Right lung (tissue), 10 donors: ENCODE data around the gene PAX3. TPM values are rescaled to one million over a fixed set of nuclear protein-coding genes. Genes with fewer than 3 reads are reported as not detected.

Experiments used
- DNase-seq, 2 donors: peaks; one replicate each; pipeline ENCODE4 v3.0.0-alpha.2; 2013
- long read RNA-seq, 8 donors: transcript quantifications; one replicate each; lab custom pipeline, GENCODE V29; 2026
- polyA plus RNA-seq, 5 donors: library from polyadenylated mRNA; unstranded; fragments of 120-200 nt; gene quantifications; one replicate each; pipeline versions ENCODE4 v1.2.1 to v1.2.3, GENCODE V29; 2013; ENCODE audit warnings: inconsistent platforms in 1 of 5, low replicate concordance in 1 of 5; ENCODE audit not compliant: insufficient read length in 5 of 5, insufficient read depth in 1 of 5

The PAX3 gene
- under 1 TPM in 2 of 5 donors, not detected in 3; 0.13 to 0.14 TPM for polyA plus RNA-seq
- long read RNA-seq, donor 1: 0 reads
- long read RNA-seq, donor 2: 0 reads
- long read RNA-seq, donor 3: 0 reads
- long read RNA-seq, donor 4: 0 reads
- long read RNA-seq, donor 5: 0 reads
- long read RNA-seq, donor 6: 0 reads
- long read RNA-seq, donor 7: 0 reads
- long read RNA-seq, donor 8: 0 reads

DNA sequence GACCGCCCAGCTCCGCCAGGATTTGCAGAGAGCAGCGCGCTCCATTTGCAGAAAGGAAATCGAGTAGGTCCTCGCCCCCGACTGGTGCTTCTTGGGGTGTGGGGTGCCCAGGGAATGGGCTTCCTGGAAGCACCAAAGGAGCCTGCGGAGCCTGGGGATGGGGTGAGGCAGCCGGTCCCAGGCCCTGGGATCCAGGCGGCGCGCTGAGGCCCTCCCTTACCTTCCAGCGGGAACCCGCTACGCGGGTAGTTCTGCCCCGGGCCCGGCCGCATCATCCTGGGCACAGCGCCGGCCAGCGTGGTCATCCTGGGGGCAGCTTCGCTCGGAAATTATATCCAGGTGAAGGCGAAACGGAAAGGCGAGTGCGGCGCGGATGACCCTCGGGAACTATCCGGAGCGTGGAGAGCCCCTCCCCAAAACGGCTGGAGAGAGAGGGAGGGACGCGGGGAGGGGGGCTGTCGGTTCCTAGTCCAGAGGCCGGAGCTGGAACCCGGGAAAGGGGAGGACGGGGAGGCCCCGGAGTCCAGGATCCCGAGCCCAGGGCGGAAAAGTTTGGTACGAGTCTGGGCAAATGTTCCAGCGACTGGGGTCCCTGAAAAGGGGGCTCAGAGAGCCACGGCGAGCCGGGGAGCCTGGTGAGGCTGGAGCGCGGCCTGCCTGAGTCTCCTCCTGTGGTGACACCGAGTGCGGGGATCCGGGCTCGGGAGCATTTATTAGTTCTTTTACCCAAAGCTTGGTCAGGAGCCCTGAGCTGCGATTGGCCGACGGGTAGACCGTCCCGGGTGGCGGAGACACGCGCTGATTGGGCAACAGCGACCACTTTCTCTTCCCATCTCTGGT lies at the start of gene PAX3:
PAX3 (minus strand) TSS at position 688 of the 840 bp plus-strand sequence; CDS start at position 305, 383 bp downstream.
- DNase-seq: no peak

- DNase-seq: no peak
These were observed 42.5 kb upstream of the PAX3 start for GRCh38 chr2:222341331-222341730.

DNA sequence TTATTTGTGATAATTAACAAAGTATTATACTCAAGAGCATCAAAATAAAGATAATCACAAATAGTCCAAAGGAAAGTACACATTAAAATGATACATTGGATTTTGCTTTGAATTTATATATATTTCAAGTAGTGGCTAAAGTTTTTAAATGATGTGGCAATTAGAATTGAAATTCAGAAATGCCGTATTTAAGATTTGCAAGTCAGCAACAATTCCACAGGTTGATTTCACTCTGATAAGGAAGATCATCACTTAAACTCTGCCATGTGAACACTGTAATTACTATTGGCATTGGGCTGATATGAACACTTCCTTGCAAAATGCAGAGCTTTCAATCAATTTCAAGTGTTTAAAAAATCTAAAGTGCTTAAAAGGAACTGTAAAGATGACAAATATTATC lies 39.6 kb upstream of the PAX3 start:
- DNase-seq: no peak

GRCh38 chr2:222336931-222337330 lies 38.1 kb upstream of the PAX3 start:
- no peak for DNase-seq

DNA sequence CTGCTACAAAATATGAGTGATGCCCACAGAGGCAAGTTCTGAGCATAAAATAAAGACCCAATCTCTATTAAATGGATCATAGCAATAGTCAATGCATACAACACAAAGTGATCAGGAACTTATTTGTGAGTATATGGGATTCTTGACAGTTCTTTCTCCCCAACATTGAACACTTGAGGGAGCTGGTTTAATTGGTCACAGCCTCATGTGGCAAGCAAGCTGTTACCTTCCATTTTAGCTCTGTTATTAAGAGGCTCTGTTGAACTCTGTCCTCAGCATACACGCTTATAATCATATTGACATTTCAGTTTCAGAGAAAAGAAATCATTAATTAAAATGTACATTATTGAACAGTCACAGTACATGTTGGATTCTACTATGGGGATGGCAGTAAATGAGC lies 37.6 kb upstream of the PAX3 start:
- no peak for DNase-seq

DNA sequence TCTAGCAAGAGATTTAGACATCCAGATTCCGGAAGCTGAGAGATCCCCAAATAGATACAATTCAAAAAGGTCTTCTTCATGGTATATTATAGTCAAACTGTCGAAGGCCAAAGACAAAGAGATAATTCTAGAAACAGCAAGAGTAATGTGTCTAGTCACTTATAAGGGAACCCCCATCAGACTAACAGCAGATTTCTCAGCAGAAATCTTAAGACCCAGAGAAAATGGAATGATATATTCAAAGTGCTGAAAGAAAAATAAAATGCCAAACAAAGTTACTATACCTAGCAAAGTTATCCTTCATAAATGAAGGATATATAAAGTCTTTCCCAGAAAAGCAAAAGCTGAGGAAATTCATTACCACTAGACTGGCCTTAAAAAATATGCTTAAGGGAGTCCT lies 36.1 kb upstream of the PAX3 start:
- DNase-seq: no peak

GRCh38 chr2:222333397-222333796 lies 34.6 kb upstream of the PAX3 start:
- no peak for DNase-seq

DNA sequence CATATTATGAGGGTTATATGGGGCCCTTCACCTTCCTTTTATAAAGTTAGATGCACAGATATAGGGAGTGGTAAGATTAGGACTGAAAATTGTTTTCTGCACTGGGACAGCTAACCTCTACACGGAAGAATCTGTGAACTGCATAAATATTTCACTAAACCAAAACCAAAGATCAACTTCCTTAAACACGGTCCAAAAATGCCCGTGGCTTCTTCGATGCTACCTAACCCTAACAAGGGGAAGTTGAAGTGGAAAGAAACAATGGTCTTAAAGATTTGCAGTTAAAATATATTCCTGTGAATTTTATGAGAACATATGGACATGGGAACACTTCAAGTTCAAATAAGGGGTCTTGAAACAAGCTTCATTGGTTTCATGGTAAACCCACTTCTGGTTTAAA lies 33.3 kb upstream of the PAX3 start:
- DNase-seq: no peak

DNA sequence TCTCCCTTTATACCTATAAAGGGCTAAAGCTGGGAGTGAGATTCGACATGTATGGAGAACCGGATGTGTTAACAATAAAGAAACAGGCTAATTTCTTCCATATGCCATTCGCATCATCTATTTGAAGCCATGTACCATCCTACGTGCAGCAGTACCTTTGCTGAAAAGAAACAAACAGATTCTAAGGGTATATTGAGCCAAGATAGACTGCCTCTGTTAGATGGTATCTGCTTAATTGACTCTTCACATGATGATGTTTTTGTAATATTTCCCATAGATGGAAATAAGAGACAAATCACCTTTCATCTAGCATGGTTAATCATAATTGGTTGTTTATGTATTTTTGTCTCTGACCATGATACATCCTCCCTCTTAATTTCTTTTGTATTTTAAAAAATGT lies 32.1 kb upstream of the PAX3 start:
- DNase-seq: no peak

GRCh38 chr2:222322236-222322635 lies 23.4 kb upstream of the PAX3 start:
- DNase-seq: no peak

DNA sequence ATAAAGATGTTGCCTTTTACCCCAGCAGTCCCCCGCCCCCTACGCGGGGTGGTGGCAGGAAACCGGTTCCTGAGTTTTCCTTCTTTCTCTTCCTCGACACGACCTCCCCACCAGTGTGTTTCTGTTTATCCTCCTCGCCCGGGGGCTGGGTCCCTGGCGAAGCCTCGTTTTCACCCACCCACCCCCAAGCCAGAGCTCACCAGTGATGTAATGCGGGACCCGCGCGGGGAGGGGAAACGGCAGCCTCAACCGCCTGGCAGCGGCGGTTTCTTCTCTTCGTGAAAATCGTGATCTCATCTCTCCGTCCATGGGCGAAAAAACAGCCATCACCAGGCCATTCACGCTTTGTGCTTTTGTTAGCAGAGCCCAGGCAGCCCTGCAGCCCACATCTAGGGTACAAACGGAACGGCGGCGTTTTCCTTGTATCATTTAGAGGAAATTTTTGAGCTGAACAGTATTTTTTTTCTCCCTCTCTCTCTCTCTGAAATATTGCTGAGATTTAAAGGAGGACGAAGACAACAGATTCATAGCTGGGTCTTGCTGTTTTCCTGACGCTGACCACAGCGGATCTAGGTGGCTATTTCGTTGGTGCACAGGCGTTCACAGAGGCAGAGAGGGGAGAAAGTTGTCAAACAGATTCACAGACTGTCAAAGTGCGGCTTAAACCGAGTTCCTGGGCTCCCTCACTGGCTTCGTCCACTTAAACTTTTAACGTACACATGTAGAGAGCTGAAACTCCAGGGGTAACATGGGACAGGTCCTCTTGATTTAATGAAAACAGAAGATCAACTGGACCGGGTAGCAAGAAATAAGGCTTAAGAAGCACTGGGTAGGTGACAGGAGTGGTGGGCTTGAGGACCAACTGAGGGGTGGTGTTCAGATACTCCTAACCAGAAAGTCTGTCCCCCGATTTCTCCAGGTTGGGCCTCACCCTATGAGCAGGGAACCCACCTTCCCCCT lies 21.9 kb upstream of the PAX3 start:
- DNase-seq: peak in 1 of 2 donors; percentile 64

DNA sequence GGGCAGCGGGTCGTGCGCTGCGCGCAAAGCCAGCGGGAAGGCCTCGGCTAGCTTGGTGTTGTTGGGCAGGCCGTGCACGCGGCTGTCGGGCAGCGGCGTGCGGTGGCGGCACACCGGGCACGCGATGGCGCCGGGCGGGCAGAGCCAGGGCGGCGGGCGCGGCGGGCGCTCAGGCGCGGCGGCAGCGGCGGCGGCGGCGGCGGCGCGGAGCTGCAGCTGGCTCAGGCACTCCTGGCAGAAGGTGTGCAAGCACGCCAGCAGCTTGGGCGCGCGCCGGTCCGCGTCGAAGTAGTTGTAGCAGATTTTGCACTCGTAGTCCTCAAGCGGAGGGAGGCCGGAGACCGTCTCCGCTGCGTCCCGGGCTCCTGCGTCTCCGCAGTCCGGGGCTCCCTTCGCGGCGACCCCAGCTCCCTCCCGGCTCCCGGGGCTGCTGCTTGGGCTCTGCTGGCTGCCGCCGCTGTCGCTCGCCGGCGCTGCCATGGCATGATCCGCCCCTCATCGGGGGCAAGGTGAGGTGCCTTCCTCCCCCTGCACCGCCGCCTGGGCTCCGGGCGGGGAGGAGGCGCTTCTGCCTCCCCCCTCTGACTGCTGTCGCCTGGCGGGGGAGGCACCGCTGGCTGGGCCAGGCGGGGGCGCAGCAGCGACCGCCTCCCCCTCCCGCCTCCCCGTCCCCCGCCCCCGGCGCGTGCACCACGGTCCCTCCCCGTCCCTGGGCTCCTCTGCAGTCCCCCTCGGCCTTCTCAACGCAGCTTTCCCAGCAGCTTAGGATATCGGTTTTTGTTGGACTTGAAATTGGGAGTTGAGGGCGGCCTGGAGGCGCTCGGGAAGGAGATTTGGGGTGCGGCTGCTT lies 21.0 kb upstream of the PAX3 start:
- no peak for DNase-seq

DNA sequence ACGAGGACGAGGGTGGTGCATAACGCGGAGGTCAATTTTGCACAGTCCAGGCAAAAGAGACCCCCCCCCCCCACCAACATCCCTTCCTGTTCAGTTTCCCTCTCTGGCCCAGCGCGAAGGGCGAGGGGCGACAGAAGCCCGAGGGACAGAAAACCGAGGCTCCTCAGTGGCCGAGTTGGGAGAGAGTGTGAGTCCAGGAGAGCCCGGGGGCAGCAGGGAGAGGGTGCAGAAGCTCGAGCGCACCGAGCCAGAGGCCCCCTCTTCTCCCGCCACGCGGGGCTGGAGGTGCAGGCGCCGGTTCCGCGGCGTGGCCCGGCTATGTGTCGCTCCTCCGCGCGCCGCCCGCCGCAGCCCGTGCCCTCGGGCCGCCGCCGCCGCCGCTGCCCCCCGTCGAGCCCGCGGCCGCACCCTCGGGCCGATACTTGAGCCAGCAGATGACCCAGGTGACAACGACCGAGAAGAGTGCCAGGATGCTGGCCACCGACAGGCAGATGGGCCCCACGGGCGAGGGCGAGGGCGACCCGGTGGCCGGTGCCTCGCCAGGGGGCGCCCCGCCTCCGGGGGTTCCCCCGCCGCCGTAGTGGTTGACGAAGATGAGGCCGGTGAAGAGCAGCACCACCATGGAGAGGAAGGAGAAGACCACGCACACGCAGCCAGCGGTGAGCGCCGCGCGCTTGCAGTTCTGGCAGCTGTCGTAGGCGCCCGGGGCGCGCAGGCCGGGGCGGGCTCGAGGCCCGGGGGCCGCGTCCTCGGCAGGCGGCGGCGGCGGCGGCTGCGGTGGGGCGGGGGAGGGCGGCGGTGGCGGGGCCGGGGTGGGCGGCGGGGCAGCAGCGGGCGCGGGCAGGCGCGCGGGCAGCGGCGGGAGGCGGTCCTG lies 20.2 kb upstream of the PAX3 start:
- no peak for DNase-seq

- DNase-seq: peak in 1 of 2 donors; percentile 68
These were observed 19.4 kb upstream of the PAX3 start for GRCh38 chr2:222318026-222318711.

DNA sequence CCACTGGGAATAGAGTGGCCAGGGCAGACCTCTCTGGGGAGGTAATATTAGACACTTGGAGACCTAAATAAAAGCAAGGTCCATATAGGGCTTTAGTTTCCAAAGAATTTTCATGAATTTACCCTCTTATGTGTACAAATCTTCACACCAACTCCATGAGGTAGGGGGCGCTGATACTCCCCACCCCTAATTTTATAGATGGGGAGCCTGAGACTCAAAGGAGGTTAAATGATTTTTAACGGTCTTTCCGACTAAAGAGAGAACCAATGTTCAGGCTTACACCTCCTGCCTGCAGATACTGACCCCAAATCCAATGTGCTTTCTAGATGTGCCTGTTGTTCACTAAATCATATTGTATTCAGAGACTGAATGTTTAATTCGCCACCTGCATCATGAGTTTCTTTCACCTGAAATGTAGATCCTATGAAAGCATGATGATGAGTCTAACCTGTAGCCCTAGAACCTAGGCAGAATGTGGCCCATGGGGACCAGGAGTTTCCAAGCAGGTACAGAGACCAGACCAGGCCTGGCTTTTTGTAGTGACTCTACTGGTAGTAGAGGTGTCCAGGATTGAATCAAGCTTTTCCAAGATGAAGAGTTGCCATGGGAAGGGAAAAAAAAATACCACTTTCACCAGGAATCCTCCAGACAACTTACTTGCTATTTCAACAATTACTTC lies 16.8 kb upstream of the PAX3 start:
- DNase-seq: no peak

- no peak for DNase-seq
These were observed 15.0 kb upstream of the PAX3 start for GRCh38 chr2:222313816-222314215.

DNA sequence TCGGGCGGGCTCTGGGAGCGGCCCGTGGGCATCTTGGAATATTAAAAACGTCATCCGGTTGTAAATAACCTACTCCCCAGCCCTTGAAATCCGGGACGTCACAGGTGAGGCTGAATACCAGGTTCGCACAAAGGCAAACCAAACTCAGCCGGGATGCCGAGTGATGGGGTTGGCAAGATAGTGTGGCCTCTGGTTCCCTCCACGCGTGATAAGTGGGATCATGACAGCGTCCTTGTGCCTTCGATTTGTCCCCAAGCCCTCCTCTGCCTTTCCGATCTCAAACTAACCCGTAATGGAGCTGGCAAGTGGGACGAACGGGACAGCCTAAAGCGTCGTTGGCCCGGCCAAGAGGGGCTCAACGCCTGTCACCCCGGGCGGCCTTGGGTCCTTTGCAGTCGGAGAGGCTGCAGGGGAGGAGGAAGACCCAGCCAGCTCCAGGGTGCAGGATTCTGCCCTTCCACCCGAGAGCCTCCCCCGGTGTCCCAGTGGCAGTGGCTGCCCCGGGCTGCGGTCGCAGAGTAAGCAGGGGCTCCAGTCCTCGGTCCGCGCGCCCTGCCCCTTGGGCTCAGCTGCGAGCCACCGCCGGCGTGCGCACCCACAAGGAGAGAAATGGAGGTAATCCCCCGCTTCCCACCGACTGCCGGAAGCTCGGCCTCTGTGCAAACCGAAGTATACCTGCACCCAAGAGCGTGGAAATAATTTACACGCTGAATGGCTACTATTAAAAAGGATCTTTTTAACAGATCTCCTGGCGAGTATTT lies 13.4 kb upstream of the PAX3 start:
- DNase-seq: no peak

GRCh38 chr2:222311319-222311977 lies 12.7 kb upstream of the PAX3 start:
- no peak for DNase-seq
